Left lung (tissue), 10 donors: Measurements from ENCODE around the gene BFSP1. TPM values are rescaled to one million over a fixed set of nuclear protein-coding genes. Genes with fewer than 3 reads are reported as not detected.

ENCODE experiments used
- ATAC-seq: fragments of 200-7000 bp; cut with Tn5 transposase; one replicate; pipeline ENCODE4 v1.9.1; 2020; ENCODE audit warnings: moderate library complexity
- DNase-seq, 4 donors: peaks; one replicate each; pipeline ENCODE4 v3.0.0-alpha.2; 2013 to 2020
- H3K27ac ChIP-seq, 2 donors: fragments of 200-600 bp; sonication (generic) in 1 of 2; one replicate each; pipeline versions ENCODE4 v1.5.0 to v1.8.0; 2020 to 2021
- H3K27me3 ChIP-seq, 2 donors: fragments of 200-600 bp; sonication (generic) in 1 of 2; one replicate each; pipeline versions ENCODE4 v1.5.0 to v1.8.0; 2020 to 2021
- H3K36me3 ChIP-seq, 2 donors: fragments of 200-600 bp; sonication (generic) in 1 of 2; one replicate each; pipeline versions ENCODE4 v1.5.0 to v1.8.0; 2020 to 2021
- H3K4me1 ChIP-seq, 2 donors: fragments of 200-600 bp; one replicate each; pipeline ENCODE4 v1.8.0; 2021
- H3K4me3 ChIP-seq, 2 donors: fragments of 200-600 bp; sonication (generic) in 1 of 2; one replicate each; pipeline versions ENCODE4 v1.5.0 to v1.8.0; 2020 to 2021; ENCODE audit warnings: mild to moderate bottlenecking in 1 of 2
- H3K9me3 ChIP-seq, 2 donors: fragments of 200-600 bp; sonication (generic) in 1 of 2; one replicate each; pipeline versions ENCODE4 v1.5.0 to v1.8.0; 2020 to 2021
- CTCF ChIP-seq, 2 donors: fragments of 200-600 bp; sonication (generic) in 1 of 2; IDR thresholded peaks; one replicate each; pipeline versions ENCODE4 v1.5.0 to v1.8.0; 2021; ENCODE audit warnings: antibody characterized with exemption in 2 of 2
- intact Hi-C, 2 donors: fragments of 100-400 bp; cut with DNase I; formaldehyde crosslinking; loops; one replicate each; pipeline versions ENCODE4 v1.11.2 to v1.14.2; 2022
- polyA plus RNA-seq, 6 donors: library from polyadenylated mRNA; unstranded; fragments of 120-200 nt; gene quantifications; one replicate each; pipeline ENCODE4 v1.2.1, GENCODE V29; 2013; ENCODE audit not compliant: insufficient read length in 6 of 6
- total RNA-seq, 2 donors: library from RNA; stranded (reverse); fragmentation: NEBNext Ultra II Directional; extraction: Animal tissue kit (Norgen Biotek cat#: 25700); gene quantifications; one replicate each; pipeline ENCODE4 v1.2.1, GENCODE V29; 2021
- donor health status: DM: no; HTN: yes; CAD: no.
- donor health status: DM: no; HTN: no; CAD: no.

Gene BFSP1
- total and polyA plus RNA-seq, 8 donors, result 1.9 to 4.2 (median 3.9) TPM

GRCh38 chr20:17545127-17545526, 13.9 kb upstream of the BFSP1 start:
- ATAC-seq (no peak), DNase-seq (no peak)
- H3K27me3 ChIP-seq, result no peaks in the 10 kb centered on the region
- H3K4me3 ChIP-seq, result no peak overlapping the region
- no peaks in the 10 kb centered on the region for H3K9me3 ChIP-seq
- H3K27ac ChIP-seq, result no peak overlapping the region
- intact Hi-C loops, result no loop called here
- no peaks in the 10 kb centered on the region for H3K4me1 ChIP-seq
- no peak for TF ChIP-seq CTCF (IDR thresholded peaks at IDR 0.05)
- no peaks in the 10 kb centered on the region for H3K36me3 ChIP-seq

DNA sequence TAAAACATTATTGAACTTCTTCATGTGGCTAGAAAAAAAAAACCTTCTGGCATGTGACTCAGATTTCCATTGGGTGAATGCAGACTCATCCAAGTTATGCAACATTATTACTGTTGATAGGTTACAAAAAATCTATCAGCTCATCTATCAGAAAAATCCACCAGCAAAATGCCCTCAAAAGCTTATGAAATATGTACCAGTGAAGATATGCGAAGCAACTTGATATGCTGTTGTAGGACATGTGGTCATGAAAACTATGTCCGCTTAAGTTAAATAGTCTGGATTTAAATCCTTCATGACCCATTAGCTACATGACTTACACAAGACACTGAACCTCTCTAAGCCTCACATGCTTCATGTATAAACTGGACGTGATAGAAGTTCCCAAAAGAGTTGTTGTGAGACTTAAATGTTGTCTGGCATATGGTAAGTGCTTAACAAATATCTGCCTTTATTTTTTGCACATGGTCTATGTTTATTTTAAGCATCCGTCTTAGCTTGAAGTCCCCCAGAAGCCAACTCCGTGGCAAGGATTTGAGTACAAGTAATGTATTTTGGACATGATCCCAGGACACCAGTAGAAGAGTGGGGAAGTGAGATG, 12.5 kb upstream of the BFSP1 start:
- intact Hi-C loops, result no loop called here
- peak; percentile 32 for ATAC-seq
- DNase-seq, result peak in 2 of 4 donors; percentile 79 to 87
- Histone ChIP-seq H3K4me3 (no peak overlapping the region), H3K9me3 (no peaks in the 10 kb centered on the region), H3K36me3 (no peaks in the 10 kb centered on the region), H3K27ac (peak overlapping the region; percentile 6 to 55), H3K27me3 (no peaks in the 10 kb centered on the region), H3K4me1 (no peaks in the 10 kb centered on the region)
- TF ChIP-seq CTCF (IDR thresholded peaks at IDR 0.05), result no peak

DNA sequence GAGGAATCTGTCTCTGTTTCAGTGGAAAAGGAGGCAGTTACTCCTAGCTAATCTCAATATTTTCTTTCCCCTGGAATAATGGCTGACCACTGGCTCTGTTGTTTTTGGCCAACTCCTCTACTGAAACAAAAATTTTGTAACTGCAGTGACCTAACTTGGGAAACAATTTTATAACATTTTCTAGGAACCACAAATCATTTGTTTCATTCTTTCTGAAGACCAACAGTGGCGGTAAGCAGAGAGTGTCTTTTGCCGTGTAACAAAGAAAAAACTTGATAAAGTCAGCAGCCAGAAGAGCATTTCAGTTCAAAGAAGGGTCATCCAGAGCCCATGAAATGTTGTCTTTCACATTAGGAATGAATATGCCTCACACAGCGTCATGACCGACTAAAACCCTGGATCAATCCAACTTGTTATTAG, 11.8 kb upstream of the BFSP1 start:
- Histone ChIP-seq H3K4me1 (no peaks in the 10 kb centered on the region), H3K9me3 (no peaks in the 10 kb centered on the region)
- ATAC-seq, result peak; percentile 40

DNA sequence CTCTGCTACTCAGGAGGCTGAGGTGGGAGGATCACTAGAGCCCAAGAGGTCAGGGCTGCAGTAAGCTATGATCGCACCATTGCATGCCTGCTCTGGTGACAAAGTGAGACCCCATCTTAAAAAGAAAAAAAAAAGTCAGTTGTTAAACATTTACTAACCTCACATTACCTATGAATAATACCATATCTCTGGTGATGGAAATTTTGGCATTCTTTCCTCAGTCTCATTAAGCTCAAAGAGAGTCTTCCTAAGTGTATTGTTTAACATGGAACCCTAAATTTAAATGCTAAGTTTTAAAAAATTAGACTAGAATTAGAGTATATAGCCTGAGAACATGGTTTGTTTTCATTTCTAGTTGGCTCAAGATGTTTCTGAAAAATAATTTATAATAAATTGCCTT, 11.3 kb upstream of the BFSP1 start:
- H3K4me1 ChIP-seq, result no peaks in the 10 kb centered on the region
- DNase-seq (no peak), ATAC-seq (no peak)
- H3K27me3 ChIP-seq, result no peaks in the 10 kb centered on the region
- no peak overlapping the region for H3K4me3 ChIP-seq
- no peaks in the 10 kb centered on the region for H3K9me3 ChIP-seq
- intact Hi-C loops, result no loop called here
- TF ChIP-seq CTCF (IDR thresholded peaks at IDR 0.05), result no peak
- H3K27ac ChIP-seq, result peak overlapping the region; percentile 13 to 70
- no peaks in the 10 kb centered on the region for H3K36me3 ChIP-seq

More for the DNA sequence above, 11.8 kb upstream of the BFSP1 start:
- DNase-seq, result peak in 2 of 4 donors; percentile 72 to 77
- Histone ChIP-seq H3K27me3 (no peaks in the 10 kb centered on the region), H3K4me3 (no peak overlapping the region), H3K36me3 (no peaks in the 10 kb centered on the region), H3K27ac (peak overlapping the region; percentile 6 to 55)
- intact Hi-C loops, result no loop called here
- no peak for TF ChIP-seq CTCF (IDR thresholded peaks at IDR 0.05)

DNA sequence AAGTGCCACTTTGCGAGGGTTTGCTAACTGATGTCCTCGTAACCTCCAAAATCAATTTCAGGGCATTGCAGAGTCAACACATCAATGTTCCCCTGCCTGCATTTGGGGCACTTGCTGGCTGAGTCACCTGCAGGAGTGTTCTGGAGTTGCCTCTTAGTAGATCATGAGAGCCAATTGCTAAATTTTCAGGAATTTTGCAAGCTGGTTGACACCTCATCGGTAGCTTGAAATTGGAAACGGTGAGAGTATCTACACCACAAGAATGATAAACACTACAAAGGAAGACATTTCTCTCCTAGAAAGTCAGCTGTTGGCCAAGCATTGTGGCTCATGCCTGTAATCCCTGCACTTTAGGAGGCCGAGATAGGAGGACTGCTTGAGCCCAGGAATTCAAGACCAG, 10.8 kb upstream of the BFSP1 start:
- Histone ChIP-seq H3K4me3 (no peak overlapping the region), H3K36me3 (no peaks in the 10 kb centered on the region), H3K27me3 (no peaks in the 10 kb centered on the region), H3K4me1 (peaks cover 0 to 4% of the 10 kb centered on the region in 2 donors), H3K9me3 (no peaks in the 10 kb centered on the region), H3K27ac (peak overlapping the region; percentile 13 to 70)
- DNase-seq (no peak), ATAC-seq (peak; percentile 64)
- TF ChIP-seq CTCF (IDR thresholded peaks at IDR 0.05), result no peak
- intact Hi-C loops, result no loop called here
